MCF 10A (cell line): ENCODE measurements around the gene MICAL3. TPM values are rescaled to one million over a fixed set of nuclear protein-coding genes. Genes with fewer than 3 reads are reported as not detected.

Source experiments
- BruUV-seq: library from RNA; stranded (reverse); fragments of 400-500 nt; replicated peaks from 2 replicates; lab custom pipeline; 2021; lab: Mats Ljungman, UMichigan
- CTCF ChIA-PET: fragments of 300-600 bp; sonication (Branson Sonifier 250); formaldehyde crosslinking; extraction: SDS; loops from one replicate; lab custom pipeline; 2021; ENCODE audit warnings: antibody characterized with exemption, inconsistent platforms; lab: Yijun Ruan, JAX
- POLR2A ChIA-PET: fragments of 300-600, 350-650 bp; sonication (Branson Sonifier 250); formaldehyde crosslinking; extraction: SDS; loops from one replicate; lab custom pipeline; 2020; ENCODE audit warnings: antibody characterized with exemption, inconsistent platforms; lab: Yijun Ruan, JAX
- DNase-seq: peaks from one replicate; pipeline ENCODE4 v3.0.0-alpha.2; 2018; ENCODE audit not compliant: unreplicated experiment
- H3K27ac Mint-ChIP-seq: one replicate; pipeline ENCODE4 v1.8.0; 2022; ENCODE audit warnings: mild to moderate bottlenecking, low read depth, mixed read lengths; ENCODE audit not compliant: unreplicated experiment
- H3K27me3 Mint-ChIP-seq: one replicate; pipeline ENCODE4 v1.8.0; 2022; ENCODE audit warnings: mixed read lengths; ENCODE audit not compliant: insufficient read depth, unreplicated experiment
- H3K36me3 Mint-ChIP-seq: one replicate; pipeline ENCODE4 v1.8.0; 2022; ENCODE audit warnings: mild to moderate bottlenecking, moderate library complexity, mixed read lengths; ENCODE audit not compliant: insufficient read depth, unreplicated experiment
- H3K4me1 Mint-ChIP-seq: one replicate; pipeline ENCODE4 v1.8.0; 2022; ENCODE audit warnings: mixed read lengths; ENCODE audit not compliant: insufficient read depth, unreplicated experiment
- H3K4me3 Mint-ChIP-seq: one replicate; pipeline ENCODE4 v1.8.0; 2022; ENCODE audit warnings: mild to moderate bottlenecking, moderate library complexity, mixed read lengths; ENCODE audit not compliant: unreplicated experiment
- H3K9me3 Mint-ChIP-seq: one replicate; pipeline ENCODE4 v1.8.0; 2022; ENCODE audit warnings: mixed read lengths; ENCODE audit not compliant: unreplicated experiment
- CTCF ChIP-seq: fragments of 200-600 bp; IDR thresholded peaks from one replicate; pipeline ENCODE4 v1.8.0; 2022; ENCODE audit warnings: antibody characterized with exemption, mild to moderate bottlenecking; ENCODE audit not compliant: unreplicated experiment
- intact Hi-C: fragments of 100-400 bp; cut with micrococcal nuclease; formaldehyde crosslinking; loops from 2 replicates; pipeline ENCODE4 v1.14.1; 2022
- total RNA-seq: library from RNA; stranded (reverse); gene quantifications from 2 replicates; pipeline ENCODE4 v1.2.3, GENCODE V29; 2022

Gene MICAL3
- total RNA-seq, 1 experiment from 2014 or later, result 54.1 TPM

GRCh38 chr22:18059473-18059872, 35.1 kb upstream of the MICAL3 start:
- DNase-seq, result no peak
- no peak overlapping the region for H3K4me3 Mint-ChIP-seq
- no peak for TF ChIP-seq CTCF
- H3K27me3 Mint-ChIP-seq, result no peaks in the 10 kb centered on the region
- ChIA-PET POLR2A (interaction anchor here (0.6 to 4.5 kb wide), 2 partner anchors 24 to 27 kb away, joined by 3 to 49 read pairs; no protein-coding TSS in a partner anchor), CTCF (interaction anchor here (0.6 to 5.1 kb wide), 4 partner anchors 11 to 111 kb away, joined by 3 to 45 read pairs (median 4); no protein-coding TSS in a partner anchor)
- H3K27ac Mint-ChIP-seq, result no peak overlapping the region
- no peaks in the 10 kb centered on the region for H3K9me3 Mint-ChIP-seq
- intact Hi-C loops, result no loop called here
- H3K36me3 Mint-ChIP-seq, result no peaks in the 10 kb centered on the region
- BruUV-seq, result no TSS peak
- peaks cover 31% of the 10 kb centered on the region for H3K4me1 Mint-ChIP-seq

GRCh38 chr22:18059094-18059417, 34.7 kb upstream of the MICAL3 start:
- H3K9me3 Mint-ChIP-seq, result no peaks in the 10 kb centered on the region
- no peak overlapping the region for H3K27ac Mint-ChIP-seq
- no peak for TF ChIP-seq CTCF
- no TSS peak for BruUV-seq
- peaks cover 31% of the 10 kb centered on the region for H3K4me1 Mint-ChIP-seq
- no peak overlapping the region for H3K4me3 Mint-ChIP-seq
- intact Hi-C loops, result no loop called here
- DNase-seq, result no peak
- H3K36me3 Mint-ChIP-seq, result no peaks in the 10 kb centered on the region
- H3K27me3 Mint-ChIP-seq, result no peaks in the 10 kb centered on the region
- ChIA-PET CTCF (interaction anchor here (0.6 to 5.1 kb wide), 4 partner anchors 11 to 110 kb away, joined by 3 to 45 read pairs (median 4); no protein-coding TSS in a partner anchor), POLR2A (interaction anchor here (0.6 to 4.5 kb wide), 2 partner anchors 23 to 27 kb away, joined by 3 to 49 read pairs; no protein-coding TSS in a partner anchor)

- no TSS peak for BruUV-seq
- Mint-ChIP-seq H3K4me3 (no peak overlapping the region), H3K27ac (no peak overlapping the region), H3K9me3 (no peaks in the 10 kb centered on the region), H3K36me3 (no peaks in the 10 kb centered on the region), H3K4me1 (peaks cover 31% of the 10 kb centered on the region), H3K27me3 (no peaks in the 10 kb centered on the region)
- TF ChIP-seq CTCF, result no peak
- no peak for DNase-seq
- CTCF ChIA-PET, result interaction anchor here (0.7 to 5.1 kb wide), 6 partner anchors 11 to 315 kb away, joined by 3 to 45 read pairs (median 4); no protein-coding TSS in a partner anchor
- intact Hi-C loops, result no loop called here
- POLR2A ChIA-PET, result interaction anchor here (0.7 to 4.5 kb wide), 9 partner anchors 9 to 46 kb away, joined by 3 to 49 read pairs (median 5); partner anchors contain the start of gene PEX26
Measured at GRCh38 chr22:18058371-18059093, 34.2 kb upstream of the MICAL3 start.

GRCh38 chr22:18057568-18058209, 33.3 kb upstream of the MICAL3 start:
- peaks cover 31% of the 10 kb centered on the region for H3K4me1 Mint-ChIP-seq
- CTCF ChIA-PET, result interaction anchor here (0.6 to 5.1 kb wide), 7 partner anchors 18 to 314 kb away, joined by 3 to 45 read pairs (median 6); no protein-coding TSS in a partner anchor

More at GRCh38 chr22:18057568-18058209, 33.3 kb upstream of the MICAL3 start:
- no peak overlapping the region for H3K4me3 Mint-ChIP-seq
- H3K9me3 Mint-ChIP-seq, result no peaks in the 10 kb centered on the region
- peak; percentile 99 for DNase-seq
- intact Hi-C loops, result no loop called here
- no peaks in the 10 kb centered on the region for H3K27me3 Mint-ChIP-seq
- TF ChIP-seq CTCF, result no peak
- no peaks in the 10 kb centered on the region for H3K36me3 Mint-ChIP-seq
- no TSS peak for BruUV-seq
- H3K27ac Mint-ChIP-seq, result peak overlapping the region; percentile 5
- POLR2A ChIA-PET, result interaction anchor here (0.7 to 4.5 kb wide), 10 partner anchors 10 to 45 kb away, joined by 3 to 49 read pairs (median 6); partner anchors contain the start of gene PEX26
